Heart left ventricle (tissue), 16 donors: ENCODE results near the gene RFT1. TPM values are rescaled to one million over a fixed set of nuclear protein-coding genes. Genes with fewer than 3 reads are reported as not detected.

Experiments
- ATAC-seq, 4 donors: fragments of 200-7000 bp; cut with Tn5 transposase; one replicate each; pipeline ENCODE4 v1.9.1; 2020 to 2022; ENCODE audit warnings: moderate library complexity in 4 of 4, mild to moderate bottlenecking in 3 of 4, moderate number of reproducible peaks in 1 of 4
- DNase-seq, 5 donors: peaks; one replicate each; pipeline ENCODE4 v3.0.0-alpha.2; 2020
- H3K27ac ChIP-seq, 12 donors: fragments of 200-600 bp; sonication (generic) in 4 of 12; one replicate each; pipeline versions ENCODE4 v1.5.0 to v1.8.0; 2016 to 2022; ENCODE audit warnings: mild to moderate bottlenecking in 2 of 12
- H3K27me3 ChIP-seq, 9 donors: fragments of 200-600 bp; sonication (generic) in 2 of 9; one replicate each; pipeline versions ENCODE4 v1.5.1 to v1.8.0; 2016 to 2022; ENCODE audit warnings: mild to moderate bottlenecking in 3 of 9
- H3K36me3 ChIP-seq, 9 donors: fragments of 200-600 bp; sonication (generic) in 2 of 9; one replicate each; pipeline versions ENCODE4 v1.5.0 to v1.8.0; 2018 to 2022; ENCODE audit warnings: mild to moderate bottlenecking in 2 of 9
- H3K4me1 ChIP-seq, 12 donors: fragments of 200-600 bp; sonication (generic) in 4 of 12; one replicate each; pipeline versions ENCODE4 v1.5.0 to v1.8.0; 2016 to 2022; ENCODE audit warnings: mild to moderate bottlenecking in 3 of 12
- H3K4me3 ChIP-seq, 12 donors: fragments of 200-600 bp; sonication (generic) in 4 of 12; one replicate each; pipeline versions ENCODE4 v1.5.0 to v1.8.0; 2017 to 2022; ENCODE audit warnings: mild to moderate bottlenecking in 9 of 12, moderate library complexity in 4 of 12
- H3K9me3 ChIP-seq, 12 donors: fragments of 200-600 bp; sonication (generic) in 4 of 12; one replicate each; pipeline versions ENCODE4 v1.5.0 to v1.8.0; 2016 to 2022; ENCODE audit warnings: mild to moderate bottlenecking in 1 of 12
- POLR2A ChIP-seq, 2 donors: fragments of 450-650 bp; IDR thresholded peaks; one replicate each; pipeline ENCODE4 v1.6.1; 2017; ENCODE audit warnings: antibody characterized with exemption in 2 of 2, mild to moderate bottlenecking in 2 of 2, moderate library complexity in 2 of 2
- WGBS, 4 donors: extraction: QIAGEN DNeasy Blood & Tissue Kit in 2 of 4; methylation state at CpG; one replicate each; pipeline versions ENCODE4 v1.1.5 to v1.1.7; 2013 to 2018; 5-methylcytosine and 5-hydroxymethylcytosine counted together
- intact Hi-C, 10 donors: fragments of 100-400 bp; cut with DNase I; formaldehyde crosslinking; loops; one replicate each; pipeline versions ENCODE4 v1.11.1 to v1.14.2; 2022
- polyA plus RNA-seq, 2 donors: library from polyadenylated mRNA; stranded (reverse); fragments of 200-250 nt; gene quantifications; one replicate each; pipeline ENCODE4 v1.2.3, GENCODE V29; 2013
- total RNA-seq, 9 donors: library from RNA; depleted of rRNA in 2 of 9; stranded (reverse); fragments of >200 nt in 2 of 9; fragmentation: NEBNext Ultra II Directional in 3 of 9; extraction: Animal tissue kit (Norgen Biotek cat#: 25700) in 3 of 9; gene quantifications; one replicate each; pipeline versions ENCODE4 v1.1.0 to v1.2.4, GENCODE V29; 2016 to 2023
- TF ChIP-seq, protein P1 (sequence below), 12 donors: fragments of 200-600 bp; sonication (generic) in 4 of 12; IDR thresholded peaks; one replicate each; pipeline versions ENCODE4 v1.5.0 to v1.8.0; 2018 to 2022; ENCODE audit warnings: antibody characterized with exemption in 12 of 12, mild to moderate bottlenecking in 5 of 12
- donor health status: ischemic (EF 13 %, LVEDD 7.1; RV severe dilation, severe dysfunction).
- donor health status: healthy with polysubstance abuse.
- donor health status: DM: no; HTN: yes; CAD: no.
- donor health status: DM: no; HTN: no; CAD: no.
- donor health status: ischemic (EF 25% LVEDD 6.9; RV normal size, moderate dysfunction).
- donor health status: ischemic (EF 25% LVEDD 5.7; RV mildly dilated, moderate dysfunction).
- donor health status: healthy.
- donor health status: DM: yes; HTN: yes; CAD: no.
- donor health status: ischemic (EF 35%, LVEDD 5.7; RV mildly dilated, moderate dysfunction).
- donor health status: nonischemic (EF 11% LVEDD 7.7; RV severe dilation, severe dysfunction).
- donor health status: DM: yes; HTN: yes; CAD: no.
- donor health status: PGD.
- donor health status: ischemic (EF 29% LVEDD 5.4; RV normal size, mild dysfunction).
- donor health status: nonischemic (EF 23%, LVEDD 6.1; RV moderate dilation, normal function).

The RFT1 gene
- total and polyA plus RNA-seq, 11 donors, result 5.0 to 16.2 (median 8.8) TPM

GRCh38 chr3:53166781-53167291, 36.6 kb upstream of the RFT1 start:
- ATAC-seq, result peak; percentile 57 to 90 (median 86)
- TF ChIP-seq, protein P1, sequence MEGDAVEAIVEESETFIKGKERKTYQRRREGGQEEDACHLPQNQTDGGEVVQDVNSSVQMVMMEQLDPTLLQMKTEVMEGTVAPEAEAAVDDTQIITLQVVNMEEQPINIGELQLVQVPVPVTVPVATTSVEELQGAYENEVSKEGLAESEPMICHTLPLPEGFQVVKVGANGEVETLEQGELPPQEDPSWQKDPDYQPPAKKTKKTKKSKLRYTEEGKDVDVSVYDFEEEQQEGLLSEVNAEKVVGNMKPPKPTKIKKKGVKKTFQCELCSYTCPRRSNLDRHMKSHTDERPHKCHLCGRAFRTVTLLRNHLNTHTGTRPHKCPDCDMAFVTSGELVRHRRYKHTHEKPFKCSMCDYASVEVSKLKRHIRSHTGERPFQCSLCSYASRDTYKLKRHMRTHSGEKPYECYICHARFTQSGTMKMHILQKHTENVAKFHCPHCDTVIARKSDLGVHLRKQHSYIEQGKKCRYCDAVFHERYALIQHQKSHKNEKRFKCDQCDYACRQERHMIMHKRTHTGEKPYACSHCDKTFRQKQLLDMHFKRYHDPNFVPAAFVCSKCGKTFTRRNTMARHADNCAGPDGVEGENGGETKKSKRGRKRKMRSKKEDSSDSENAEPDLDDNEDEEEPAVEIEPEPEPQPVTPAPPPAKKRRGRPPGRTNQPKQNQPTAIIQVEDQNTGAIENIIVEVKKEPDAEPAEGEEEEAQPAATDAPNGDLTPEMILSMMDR (IDR thresholded peaks at IDR 0.05), result no peak
- TF ChIP-seq POLR2A (IDR thresholded peaks at IDR 0.05), result no peak
- Histone ChIP-seq H3K9me3 (no peaks in the 10 kb centered on the region), H3K4me1 (peaks cover 5 to 90% (median 16%) of the 10 kb centered on the region in 12 donors), H3K36me3 (no peaks in the 10 kb centered on the region), H3K27me3 (no peaks in the 10 kb centered on the region), H3K4me3 (peak overlapping the region in 3 of 12 donors; percentile 4 to 34 (median 6)), H3K27ac (peak overlapping the region in 9 of 12 donors; percentile 12 to 88 (median 60))
- intact Hi-C loops, result no loop called here
- DNase-seq, result peak; percentile 78 to 85 (median 80)
- 31 to 80% (median 49%) methylated on average over 1 to 9 of the region's 9 CpGs for WGBS, 4 donors

DNA sequence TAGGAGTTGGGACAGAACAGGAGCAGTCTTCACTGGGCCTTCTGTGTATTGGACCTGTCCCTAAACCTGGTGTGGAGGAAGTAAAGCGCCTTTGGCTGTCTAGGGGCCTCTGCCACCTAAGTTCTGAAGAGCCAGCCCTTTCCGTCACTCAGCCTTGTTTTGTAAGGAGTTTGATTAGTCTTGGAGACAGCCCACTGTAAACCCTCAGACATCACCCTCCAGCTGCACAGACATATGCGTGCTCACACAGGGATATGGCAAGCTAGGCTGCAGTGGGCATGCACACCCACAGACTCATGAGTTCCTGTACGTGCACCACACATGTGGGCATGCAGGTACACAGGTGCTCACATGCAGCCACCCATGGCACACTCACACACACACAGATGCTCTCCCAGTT, 36.0 kb upstream of the RFT1 start:
- Histone ChIP-seq H3K9me3 (no peaks in the 10 kb centered on the region), H3K36me3 (no peaks in the 10 kb centered on the region), H3K27me3 (no peaks in the 10 kb centered on the region), H3K4me3 (peak overlapping the region in 1 of 12 donors; percentile 34), H3K27ac (peak overlapping the region in 5 of 12 donors; percentile 60 to 88 (median 62)), H3K4me1 (peaks cover 5 to 84% (median 17%) of the 10 kb centered on the region in 12 donors)
- ATAC-seq (no peak), DNase-seq (no peak)
- 91 to 95% (median 93%) methylated on average over 4 of the region's 4 CpGs for WGBS, 4 donors
- TF ChIP-seq, protein P1 (IDR thresholded peaks at IDR 0.05), result no peak
- TF ChIP-seq POLR2A (IDR thresholded peaks at IDR 0.05), result no peak
- intact Hi-C loops, result no loop called here

GRCh38 chr3:53164911-53165310, 34.7 kb upstream of the RFT1 start:
- 75 to 78% (median 77%) methylated on average over 9 of the region's 9 CpGs for WGBS, 4 donors
- intact Hi-C loops, result loop anchor here in 3 of 10 donors (5.0 kb wide), 2 partner anchors 38 to 43 kb away; no protein-coding TSS in a partner anchor
- H3K4me3 ChIP-seq, result no peak overlapping the region
- peaks cover 9 to 80% (median 24%) of the 10 kb centered on the region in 12 donors for H3K4me1 ChIP-seq
- DNase-seq, result no peak
- no peaks in the 10 kb centered on the region for H3K9me3 ChIP-seq
- no peaks in the 10 kb centered on the region for H3K27me3 ChIP-seq
- TF ChIP-seq, protein P1 (IDR thresholded peaks at IDR 0.05), result no peak
- no peak for TF ChIP-seq POLR2A (IDR thresholded peaks at IDR 0.05)
- H3K27ac ChIP-seq, result peak overlapping the region in 1 of 12 donors; percentile 15
- no peaks in the 10 kb centered on the region for H3K36me3 ChIP-seq
- no peak for ATAC-seq

GRCh38 chr3:53163444-53164387, 33.5 kb upstream of the RFT1 start:
- Histone ChIP-seq H3K4me1 (peaks cover 10 to 81% (median 34%) of the 10 kb centered on the region in 12 donors), H3K4me3 (peak overlapping the region in 2 of 12 donors; percentile 92 to 97), H3K27me3 (no peaks in the 10 kb centered on the region), H3K9me3 (no peaks in the 10 kb centered on the region), H3K36me3 (no peaks in the 10 kb centered on the region), H3K27ac (peak overlapping the region in 2 of 12 donors; percentile 9 to 15)
- WGBS, 4 donors, result 74 to 78% (median 77%) methylated on average over 6 of the region's 6 CpGs
- intact Hi-C loops, result loop anchor here in 3 of 10 donors (5.0 kb wide), 2 partner anchors 36 to 41 kb away; no protein-coding TSS in a partner anchor
- TF ChIP-seq, protein P1 (IDR thresholded peaks at IDR 0.05), result no peak
- no peak for TF ChIP-seq POLR2A (IDR thresholded peaks at IDR 0.05)
- DNase-seq, result no peak
- no peak for ATAC-seq
